Amniotic stem cell (primary cell): Measurements from ENCODE around the gene PPIL1.
A peak's percentile ranks its signal among the peaks of the same experiment; 100 is the strongest.

Experiments
- DNase-seq: peaks from one replicate; lab custom pipeline; 2025; lab: John Stamatoyannopoulos, UW

Gene PPIL1

GRCh38 chr6:36834576-36835341, 39.8 kb downstream of the PPIL1 start:
- no peak for DNase-seq

DNA sequence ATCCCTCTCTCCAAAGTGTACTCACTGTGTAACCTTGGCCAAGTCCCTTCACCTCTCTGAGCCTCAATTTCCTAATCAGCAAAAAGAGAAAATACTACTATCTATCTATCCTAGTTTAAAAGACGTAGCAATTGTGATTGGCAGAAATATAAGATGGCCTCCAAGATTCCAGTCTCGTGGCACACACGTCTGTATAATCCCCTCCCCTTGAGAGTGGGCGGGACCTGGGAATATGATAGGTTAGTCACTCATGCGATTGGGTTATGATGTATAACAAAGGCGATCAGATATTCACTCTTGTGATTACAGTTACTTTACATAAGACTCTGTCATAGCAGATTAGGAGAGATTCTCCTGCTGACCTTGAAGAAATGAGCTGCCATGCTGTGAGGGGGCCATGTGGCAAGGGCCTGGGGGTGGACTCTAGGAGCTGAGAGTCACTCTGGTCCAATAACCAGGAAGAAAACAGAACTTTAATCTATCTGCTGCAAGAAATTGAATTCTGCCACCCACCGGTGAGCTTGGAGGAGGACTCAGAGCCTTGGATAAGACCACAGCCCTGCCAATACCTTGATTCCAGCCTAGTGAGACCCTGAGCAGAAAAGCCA, 41.3 kb downstream of the PPIL1 start:
- DNase-seq, result no peak

DNA sequence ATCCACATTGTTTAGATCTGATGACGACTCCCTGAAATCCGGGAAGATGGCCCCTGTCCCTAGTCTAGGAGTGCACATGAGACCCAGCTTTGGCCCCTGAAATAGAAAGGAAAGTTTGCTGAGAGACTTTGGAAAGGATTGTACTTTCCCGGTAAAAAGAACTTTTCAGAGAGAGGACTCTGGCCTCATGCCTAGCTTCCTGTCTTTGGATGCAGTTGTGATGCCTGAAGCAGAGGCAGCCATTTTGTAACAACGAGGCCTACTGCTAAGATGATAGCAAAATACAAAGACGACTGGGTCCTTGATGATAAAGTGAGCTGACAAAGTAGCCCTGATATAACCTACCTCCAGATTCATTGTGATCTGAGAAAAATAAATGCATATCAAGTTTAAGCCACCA, 42.3 kb downstream of the PPIL1 start:
- no peak for DNase-seq

DNA sequence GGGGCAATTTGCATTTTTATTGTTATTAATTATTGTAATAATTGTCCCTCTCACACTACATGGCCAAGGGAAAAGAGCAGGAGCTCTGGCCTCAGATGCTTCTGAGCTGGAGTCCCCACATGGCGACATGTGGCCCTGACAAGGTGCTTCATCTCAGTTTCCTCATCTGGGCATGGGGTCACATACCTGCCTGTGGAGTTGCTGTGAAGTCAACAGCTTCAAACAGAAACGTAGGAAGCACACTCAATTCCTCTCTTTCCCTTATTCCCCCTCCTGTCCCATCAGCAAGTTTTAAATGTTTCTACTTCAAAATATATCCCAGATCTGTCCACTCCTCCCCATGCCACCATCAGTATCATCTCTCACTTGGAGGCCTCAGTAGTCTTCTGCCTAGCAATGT, 44.0 kb downstream of the PPIL1 start:
- DNase-seq, result no peak

DNA sequence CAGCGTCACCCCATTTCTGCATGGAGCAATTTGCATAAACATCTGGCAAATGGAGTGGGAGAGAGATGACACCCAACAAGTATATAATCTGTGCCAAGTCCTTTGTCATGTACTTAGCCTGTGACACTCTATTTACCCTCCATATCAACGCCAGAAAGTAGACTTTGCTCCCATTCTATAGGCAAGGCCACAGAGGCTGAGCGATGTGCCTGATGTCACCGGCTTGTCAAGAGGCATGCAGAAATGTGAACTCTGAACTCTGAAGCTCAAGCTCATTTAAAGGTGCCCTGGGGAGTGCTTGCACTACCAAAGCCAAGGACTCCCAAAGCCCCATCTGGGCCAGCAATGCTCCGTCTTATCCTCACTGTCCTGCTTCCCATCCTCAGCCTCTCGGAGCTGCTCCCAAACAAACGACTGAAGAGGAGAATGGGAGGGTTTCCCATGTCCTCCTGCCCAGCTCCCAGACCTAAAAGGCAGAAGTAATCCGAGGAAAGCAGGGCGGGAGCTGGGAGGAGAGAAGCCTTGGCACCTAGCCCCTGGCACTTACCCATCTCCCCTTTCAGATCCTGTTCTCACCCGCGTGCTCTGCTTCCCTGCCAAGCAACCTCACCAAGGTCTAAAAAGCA, 44.6 kb downstream of the PPIL1 start:
- no peak for DNase-seq

DNA sequence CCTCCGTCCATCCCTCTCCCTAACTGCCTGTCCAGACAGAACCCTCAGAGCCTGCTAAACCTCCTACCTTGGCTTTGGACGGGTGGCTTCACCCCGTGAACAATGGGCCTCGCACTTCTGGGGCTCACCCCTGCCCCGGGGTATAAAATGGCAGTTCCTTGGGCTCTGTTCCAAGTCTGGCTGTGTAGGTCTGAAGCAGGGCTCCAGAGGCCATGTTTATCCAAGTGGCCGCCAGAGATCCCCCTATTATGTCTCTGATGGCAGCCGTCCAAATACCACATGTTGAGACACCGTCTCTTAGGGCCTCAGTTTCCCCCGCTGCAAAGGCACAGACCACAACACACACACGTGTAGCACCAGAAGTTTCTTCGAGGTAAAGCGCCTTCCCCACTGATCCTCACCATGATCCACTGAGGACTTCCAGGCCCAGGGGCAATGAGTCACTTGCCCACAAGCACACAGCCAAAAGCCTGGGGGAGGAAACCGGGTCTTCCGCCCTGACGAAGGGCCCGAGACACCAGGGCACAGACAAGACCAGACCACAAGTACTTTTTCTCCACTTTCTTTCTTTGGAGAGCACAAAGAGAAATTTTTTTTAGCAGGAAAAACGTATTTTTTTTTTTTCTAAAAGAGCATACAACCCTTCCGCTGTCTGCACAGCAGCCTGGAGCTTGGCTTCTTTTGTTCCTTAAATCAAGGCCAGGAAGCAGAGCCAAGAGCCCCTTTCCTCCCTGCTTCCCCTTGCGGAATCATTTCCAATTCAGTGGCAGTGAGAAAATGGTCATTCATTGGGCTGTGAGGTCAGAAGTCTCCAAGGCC, 47.1 kb downstream of the PPIL1 start:
- DNase-seq, result no peak

- no peak for DNase-seq
These were observed 47.9 kb downstream of the PPIL1 start for GRCh38 chr6:36826520-36827227.

DNA sequence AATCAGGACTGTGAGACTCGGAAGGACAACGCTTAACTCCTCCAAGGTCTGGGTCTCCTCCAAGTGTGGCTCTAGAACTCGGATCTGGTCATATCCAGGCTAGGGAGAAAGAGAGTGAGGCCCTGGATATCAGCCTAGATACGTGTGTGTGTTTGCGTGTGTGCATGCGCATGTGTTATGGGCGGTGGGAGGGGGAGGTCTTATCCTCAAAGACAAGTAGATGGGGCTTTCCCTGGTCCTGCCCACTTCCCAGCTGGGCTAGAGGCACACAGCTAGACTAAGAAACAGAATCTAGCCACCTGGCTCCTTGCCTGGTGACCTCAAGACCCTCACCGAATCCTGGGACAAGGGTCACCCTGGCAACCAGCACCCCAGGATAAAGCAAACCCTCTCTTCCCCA, 48.6 kb downstream of the PPIL1 start:
- no peak for DNase-seq

- DNase-seq, result no peak
These were observed 49.2 kb downstream of the PPIL1 start for GRCh38 chr6:36825452-36825851.

- no peak for DNase-seq
These were observed 50.4 kb downstream of the PPIL1 start for GRCh38 chr6:36824253-36824652.

GRCh38 chr6:36823421-36824096, 51.0 kb downstream of the PPIL1 start:
- DNase-seq, result no peak

DNA sequence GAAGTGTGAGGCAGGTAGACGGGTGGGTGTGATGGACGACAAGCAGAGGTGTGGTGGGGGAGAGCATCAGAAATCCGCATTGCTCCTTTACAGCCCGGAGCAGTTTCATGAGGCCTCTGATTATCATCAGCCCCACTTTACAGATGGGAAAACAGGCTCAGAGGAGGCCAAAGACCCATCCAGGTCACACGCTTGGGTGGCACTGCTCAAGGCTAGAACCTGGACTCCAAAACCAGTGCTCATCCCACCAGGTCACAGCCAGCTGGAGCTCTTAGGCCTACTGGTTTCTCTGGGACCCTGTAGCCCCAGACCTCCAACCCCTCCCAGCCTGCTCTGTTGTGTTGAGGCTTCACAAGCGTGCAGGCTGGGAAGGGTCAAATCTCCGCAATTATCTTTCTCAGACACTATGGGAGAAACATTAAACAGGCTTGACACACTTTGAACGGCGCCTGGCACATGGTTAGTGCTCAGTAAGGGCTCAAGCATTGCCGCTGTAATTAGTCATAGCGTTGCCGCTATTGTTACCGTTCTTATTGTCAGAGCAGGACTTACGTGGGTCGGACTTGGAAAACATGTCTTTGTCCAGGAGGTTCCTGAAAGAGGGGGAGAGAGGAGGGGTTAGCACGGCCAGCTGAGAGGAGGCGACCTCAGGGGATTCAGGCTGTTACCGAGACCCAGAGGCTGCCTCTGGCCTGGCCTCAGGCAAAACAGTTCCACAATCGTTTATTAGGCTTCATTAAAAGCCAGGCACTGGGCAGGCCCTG, 51.9 kb downstream of the PPIL1 start:
- DNase-seq, result no peak

DNA sequence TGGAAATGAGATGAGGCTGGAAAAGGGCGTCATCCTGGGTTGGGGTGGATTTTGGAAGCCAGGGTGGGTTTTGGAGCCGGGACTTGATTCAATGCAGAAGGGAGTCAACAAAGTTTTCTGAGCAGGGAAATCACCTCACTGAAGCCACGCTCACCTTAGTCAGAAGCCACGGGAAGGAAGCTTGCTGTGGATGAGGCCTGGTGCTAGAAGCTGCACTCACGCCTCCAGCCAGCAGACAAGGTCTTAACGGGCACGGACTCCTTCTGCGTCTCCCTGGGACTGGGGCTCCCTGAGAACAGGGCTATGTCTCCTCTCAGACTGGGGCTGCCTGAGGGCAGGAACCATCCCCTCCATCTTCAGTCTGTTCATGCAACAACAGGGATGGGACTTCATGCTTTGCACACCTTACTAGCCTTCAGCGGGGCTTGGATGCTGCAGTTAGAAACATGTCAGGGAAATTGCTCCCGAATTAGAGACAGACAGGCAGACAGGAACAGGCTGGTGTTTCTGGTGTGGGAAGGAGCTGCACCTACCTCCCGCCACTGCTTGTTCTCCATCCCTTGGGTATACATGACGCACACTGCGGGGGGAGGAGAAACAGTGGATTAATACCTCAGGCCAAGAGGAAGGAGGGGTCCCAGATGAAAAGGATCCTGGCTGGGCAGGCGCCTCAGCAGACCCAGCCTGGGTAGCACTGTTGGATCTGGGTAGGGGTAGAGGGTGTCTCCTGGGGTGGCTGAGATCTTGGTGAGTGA, 52.8 kb downstream of the PPIL1 start:
- no peak for DNase-seq

DNA sequence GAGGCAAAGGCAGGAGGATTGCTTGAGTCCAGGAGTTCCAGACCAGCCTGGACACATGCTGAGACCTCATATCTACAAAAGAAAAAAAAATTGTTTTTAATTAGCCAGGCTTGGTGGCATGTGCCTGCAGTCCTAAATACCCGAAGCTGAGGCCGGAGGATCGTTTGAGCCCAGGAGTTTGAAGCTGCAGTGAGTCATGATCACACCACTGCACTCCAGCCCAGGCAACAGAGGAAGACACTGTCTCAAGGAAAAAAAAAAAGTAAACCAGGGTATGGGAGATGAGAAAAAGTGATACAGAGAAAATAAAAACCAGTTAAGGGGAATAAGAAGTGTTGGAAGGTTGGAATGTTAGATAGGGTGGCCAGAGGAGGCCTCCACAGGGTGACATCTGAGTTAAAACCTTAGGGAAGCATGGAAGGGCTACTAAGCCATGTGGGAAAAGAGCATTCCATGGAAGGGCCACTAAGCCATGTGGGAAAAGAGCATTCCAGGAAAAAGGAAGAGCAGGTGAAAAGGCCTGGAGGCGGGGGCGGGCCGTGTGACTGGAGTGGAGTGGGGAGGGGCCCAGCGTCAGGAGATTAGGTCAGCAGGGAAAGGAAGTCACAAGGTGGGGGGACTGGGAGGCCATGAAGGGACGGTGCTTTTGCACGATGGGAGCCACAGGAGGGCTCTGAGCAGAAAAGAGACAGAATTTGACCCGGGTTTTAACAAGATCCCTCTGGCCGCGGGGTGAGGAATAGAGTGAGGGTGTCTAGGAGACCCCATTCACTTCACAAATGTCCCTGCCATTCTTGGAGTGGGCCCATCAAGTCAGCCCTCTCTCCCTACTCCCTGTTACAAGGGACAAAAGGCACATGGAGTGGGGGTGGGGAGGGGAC, 53.7 kb downstream of the PPIL1 start:
- peak; percentile 19 for DNase-seq

DNA sequence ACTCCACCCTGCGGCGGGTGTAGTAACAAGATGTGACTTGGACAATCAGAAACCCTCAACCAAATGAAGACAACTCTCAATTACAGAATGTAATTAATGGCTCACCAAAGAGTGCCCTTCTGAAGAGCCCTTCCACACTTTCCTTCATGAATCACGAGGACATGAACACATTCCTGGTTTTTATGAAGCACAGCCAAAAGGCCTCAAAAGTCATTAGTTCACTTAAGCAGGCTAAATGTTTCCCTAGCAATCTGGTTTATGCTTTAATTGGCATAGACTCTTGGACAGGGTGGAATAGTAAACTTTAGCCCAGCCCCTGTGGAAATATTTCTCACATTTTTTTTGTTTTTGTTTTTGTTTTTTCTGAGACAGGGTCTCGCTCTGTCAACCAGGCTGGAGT, 55.8 kb downstream of the PPIL1 start:
- no peak for DNase-seq

- no peak for DNase-seq
These were observed 56.8 kb downstream of the PPIL1 start for GRCh38 chr6:36817847-36818246.

DNA sequence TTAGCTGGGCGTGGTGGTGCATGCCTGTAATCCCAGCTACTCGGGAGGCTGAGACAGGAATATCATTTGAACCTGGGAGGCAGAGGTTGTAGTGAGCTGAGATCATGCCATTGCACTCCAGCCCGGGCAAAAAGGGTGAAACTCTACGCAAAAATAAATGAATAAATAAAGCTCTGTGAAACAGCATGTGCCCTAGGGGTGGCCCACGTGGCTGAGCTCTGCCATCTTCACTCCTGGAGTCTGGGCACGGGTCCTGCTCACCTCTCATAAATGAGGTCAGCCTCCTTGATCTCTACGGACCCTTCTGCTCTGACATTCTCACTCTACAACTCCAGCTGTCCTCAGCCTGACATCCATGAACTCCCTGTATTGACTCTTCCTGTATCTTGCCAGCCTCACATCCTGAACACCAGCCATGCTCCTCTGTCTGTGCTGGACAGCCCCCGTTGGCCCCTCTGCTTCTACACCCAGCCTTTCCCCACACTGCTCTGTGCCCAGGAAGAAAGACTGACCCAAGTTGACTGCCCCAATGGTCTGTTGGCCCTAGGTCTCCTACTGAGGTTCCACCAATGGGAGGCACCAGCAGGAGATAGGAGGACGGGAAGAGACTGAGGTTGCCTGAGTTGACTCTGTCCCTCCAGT, 57.3 kb downstream of the PPIL1 start:
- no peak for DNase-seq
